ENCODE data around the gene MYL2.

DNA sequence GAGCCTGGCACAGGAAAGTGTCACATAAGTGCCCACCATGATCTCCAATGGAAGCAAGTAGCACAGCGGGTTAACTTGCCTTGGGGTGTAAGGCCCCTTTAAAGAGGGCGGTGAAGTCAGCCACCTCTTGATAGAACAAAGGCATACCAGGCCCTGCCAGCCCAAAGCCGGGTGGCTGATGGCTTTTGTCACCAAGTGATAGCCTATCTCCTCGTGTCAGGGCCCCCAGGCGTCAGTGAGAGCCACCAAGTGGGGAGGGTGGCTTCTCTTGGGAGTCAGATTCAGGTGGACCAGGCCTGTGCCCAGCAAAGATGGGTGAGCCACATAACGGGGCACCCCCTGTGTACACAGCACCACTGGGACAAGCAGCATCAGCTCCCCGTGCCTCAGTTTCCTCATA is 8.3 kb upstream of the MYL2 start:
- TF ChIP-seq, protein P1, sequence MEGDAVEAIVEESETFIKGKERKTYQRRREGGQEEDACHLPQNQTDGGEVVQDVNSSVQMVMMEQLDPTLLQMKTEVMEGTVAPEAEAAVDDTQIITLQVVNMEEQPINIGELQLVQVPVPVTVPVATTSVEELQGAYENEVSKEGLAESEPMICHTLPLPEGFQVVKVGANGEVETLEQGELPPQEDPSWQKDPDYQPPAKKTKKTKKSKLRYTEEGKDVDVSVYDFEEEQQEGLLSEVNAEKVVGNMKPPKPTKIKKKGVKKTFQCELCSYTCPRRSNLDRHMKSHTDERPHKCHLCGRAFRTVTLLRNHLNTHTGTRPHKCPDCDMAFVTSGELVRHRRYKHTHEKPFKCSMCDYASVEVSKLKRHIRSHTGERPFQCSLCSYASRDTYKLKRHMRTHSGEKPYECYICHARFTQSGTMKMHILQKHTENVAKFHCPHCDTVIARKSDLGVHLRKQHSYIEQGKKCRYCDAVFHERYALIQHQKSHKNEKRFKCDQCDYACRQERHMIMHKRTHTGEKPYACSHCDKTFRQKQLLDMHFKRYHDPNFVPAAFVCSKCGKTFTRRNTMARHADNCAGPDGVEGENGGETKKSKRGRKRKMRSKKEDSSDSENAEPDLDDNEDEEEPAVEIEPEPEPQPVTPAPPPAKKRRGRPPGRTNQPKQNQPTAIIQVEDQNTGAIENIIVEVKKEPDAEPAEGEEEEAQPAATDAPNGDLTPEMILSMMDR (IDR thresholded peaks at IDR 0.05): no peak
- no peak for TF ChIP-seq ZFX (IDR thresholded peaks at IDR 0.05; ENCODE audit: borderline replicate concordance)

Data from 22Rv1 (cell line).